C4-2B (cell line): ENCODE data around the gene SRSF3.

Experiments
- CTCF ChIP-seq: fragments of 450-650 bp; conservative IDR thresholded peaks from 2 replicates; pipeline ENCODE4 v1.5.1; 2017; ENCODE audit warnings: mild to moderate bottlenecking
- ZFX ChIP-seq: fragments of 450-650 bp; IDR thresholded peaks from 2 replicates; pipeline ENCODE4 v1.6.1; 2017

- no peak for TF ChIP-seq CTCF
- TF ChIP-seq ZFX = no peak
These were observed 16.1 kb downstream of the SRSF3 start for GRCh38 chr6:36610041-36610955.
